Esophagus squamous epithelium (tissue), 4 donors: ENCODE data around the gene SOCS6.

Source experiments
- POLR2A ChIP-seq, 4 donors: fragments of 450-650 bp; IDR thresholded peaks; one replicate each; pipeline ENCODE4 v1.6.1; 2017; ENCODE audit warnings: antibody characterized with exemption in 4 of 4, mild to moderate bottlenecking in 4 of 4, moderate library complexity in 3 of 4
- TF ChIP-seq, protein P1 (sequence below), 6 experiments: fragments of 450-650 bp in 4 of 6; fragments of 200-600 bp in 2 of 6; sonication (generic) in 2 of 6; IDR thresholded peaks; one replicate each; pipeline ENCODE4 v1.5.1; 2016 to 2019; ENCODE audit warnings: antibody characterized with exemption in 6 of 6, mild to moderate bottlenecking in 4 of 6, moderate library complexity in 4 of 6

DNA sequence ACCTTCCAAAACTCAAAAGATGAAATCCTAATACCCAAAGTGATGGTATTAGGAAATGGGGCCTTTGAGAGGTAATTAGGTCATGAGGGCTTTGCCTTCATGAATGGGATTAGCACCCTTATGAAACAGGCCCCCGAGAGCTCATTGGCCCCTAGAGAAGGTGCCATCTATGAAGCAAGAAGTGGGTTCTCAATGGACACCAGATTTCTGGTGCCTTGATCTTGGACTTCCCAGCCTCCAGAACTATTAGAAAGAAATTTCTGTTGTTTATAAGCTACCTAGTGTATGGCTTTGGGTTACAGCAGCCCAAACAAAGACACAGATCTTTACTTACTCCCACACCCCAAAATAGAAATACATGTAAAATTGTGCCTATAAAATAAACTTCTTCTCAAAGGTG, 45.4 kb downstream of the SOCS6 start:
- TF ChIP-seq, protein P1, sequence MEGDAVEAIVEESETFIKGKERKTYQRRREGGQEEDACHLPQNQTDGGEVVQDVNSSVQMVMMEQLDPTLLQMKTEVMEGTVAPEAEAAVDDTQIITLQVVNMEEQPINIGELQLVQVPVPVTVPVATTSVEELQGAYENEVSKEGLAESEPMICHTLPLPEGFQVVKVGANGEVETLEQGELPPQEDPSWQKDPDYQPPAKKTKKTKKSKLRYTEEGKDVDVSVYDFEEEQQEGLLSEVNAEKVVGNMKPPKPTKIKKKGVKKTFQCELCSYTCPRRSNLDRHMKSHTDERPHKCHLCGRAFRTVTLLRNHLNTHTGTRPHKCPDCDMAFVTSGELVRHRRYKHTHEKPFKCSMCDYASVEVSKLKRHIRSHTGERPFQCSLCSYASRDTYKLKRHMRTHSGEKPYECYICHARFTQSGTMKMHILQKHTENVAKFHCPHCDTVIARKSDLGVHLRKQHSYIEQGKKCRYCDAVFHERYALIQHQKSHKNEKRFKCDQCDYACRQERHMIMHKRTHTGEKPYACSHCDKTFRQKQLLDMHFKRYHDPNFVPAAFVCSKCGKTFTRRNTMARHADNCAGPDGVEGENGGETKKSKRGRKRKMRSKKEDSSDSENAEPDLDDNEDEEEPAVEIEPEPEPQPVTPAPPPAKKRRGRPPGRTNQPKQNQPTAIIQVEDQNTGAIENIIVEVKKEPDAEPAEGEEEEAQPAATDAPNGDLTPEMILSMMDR (IDR thresholded peaks at IDR 0.05): no peak
- no peak for TF ChIP-seq POLR2A (IDR thresholded peaks at IDR 0.05)
